GM13977 (cell line): ENCODE data around the gene GUCY1A2.

Source experiments
- DNase-seq: peaks from one replicate; pipeline ENCODE4 v3.0.0; 2012; ENCODE audit warnings: low spot score
- in situ Hi-C: fragments of 300-500 bp; cut with MboI; formaldehyde crosslinking; loops from one replicate; pipeline ENCODE4 v1.12.0; 2022; ENCODE audit warnings: low sequenced_read_pairs, low pct_unique_long_range_greater_than_20kb, mixed read lengths, inconsistent platforms; ENCODE audit not compliant: unreplicated experiment
- TF ChIP-seq, protein P1 (sequence below): IDR thresholded peaks from 2 replicates; pipeline ENCODE4 v1.5.1; 2012; ENCODE audit warnings: mild to moderate bottlenecking, control low read depth; ENCODE audit not compliant: insufficient read depth; ENCODE audit errors: extremely low read depth, missing control alignments

The GUCY1A2 gene

DNA sequence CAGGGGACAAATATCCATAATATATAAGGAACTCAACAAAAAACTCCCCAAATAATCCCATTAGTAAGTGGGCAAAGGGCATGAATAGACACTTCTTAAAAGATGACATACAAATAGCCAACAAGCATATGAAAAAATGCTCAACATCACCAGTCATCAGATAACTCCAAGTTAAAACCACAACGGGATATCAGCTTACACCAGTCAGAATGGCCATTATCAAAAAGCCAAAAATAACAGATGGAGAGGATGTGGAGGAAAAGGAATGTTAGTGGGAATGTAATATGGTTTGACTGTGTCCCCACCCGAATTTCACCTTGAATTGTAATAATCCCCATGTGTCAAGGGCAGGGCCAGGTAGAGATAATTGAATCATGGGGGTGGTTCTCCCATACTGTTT, 350.1 kb downstream of the GUCY1A2 start:
- TF ChIP-seq, protein P1, sequence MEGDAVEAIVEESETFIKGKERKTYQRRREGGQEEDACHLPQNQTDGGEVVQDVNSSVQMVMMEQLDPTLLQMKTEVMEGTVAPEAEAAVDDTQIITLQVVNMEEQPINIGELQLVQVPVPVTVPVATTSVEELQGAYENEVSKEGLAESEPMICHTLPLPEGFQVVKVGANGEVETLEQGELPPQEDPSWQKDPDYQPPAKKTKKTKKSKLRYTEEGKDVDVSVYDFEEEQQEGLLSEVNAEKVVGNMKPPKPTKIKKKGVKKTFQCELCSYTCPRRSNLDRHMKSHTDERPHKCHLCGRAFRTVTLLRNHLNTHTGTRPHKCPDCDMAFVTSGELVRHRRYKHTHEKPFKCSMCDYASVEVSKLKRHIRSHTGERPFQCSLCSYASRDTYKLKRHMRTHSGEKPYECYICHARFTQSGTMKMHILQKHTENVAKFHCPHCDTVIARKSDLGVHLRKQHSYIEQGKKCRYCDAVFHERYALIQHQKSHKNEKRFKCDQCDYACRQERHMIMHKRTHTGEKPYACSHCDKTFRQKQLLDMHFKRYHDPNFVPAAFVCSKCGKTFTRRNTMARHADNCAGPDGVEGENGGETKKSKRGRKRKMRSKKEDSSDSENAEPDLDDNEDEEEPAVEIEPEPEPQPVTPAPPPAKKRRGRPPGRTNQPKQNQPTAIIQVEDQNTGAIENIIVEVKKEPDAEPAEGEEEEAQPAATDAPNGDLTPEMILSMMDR = no peak
- DNase-seq = no peak
- in situ Hi-C loops = no loop called here

DNA sequence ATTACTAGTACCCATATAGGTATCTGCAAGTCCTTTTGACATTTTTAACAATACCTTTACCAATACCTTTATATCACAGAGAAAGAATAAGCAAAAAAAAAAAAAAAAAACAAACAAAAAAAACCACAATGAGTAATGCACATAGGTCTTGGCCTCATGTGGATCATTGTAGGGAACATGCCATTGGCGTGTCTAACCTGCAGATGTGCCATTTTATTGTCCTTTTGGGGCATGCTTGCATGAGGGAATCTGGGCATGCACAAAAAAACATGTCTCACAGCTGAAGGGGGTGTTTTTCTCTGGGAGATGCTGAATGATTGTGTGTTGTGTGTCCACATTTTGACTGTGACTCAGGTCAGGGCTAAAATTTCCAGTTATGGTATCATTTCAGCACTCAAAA, 361.6 kb downstream of the GUCY1A2 start:
- TF ChIP-seq, protein P1 = no peak
- in situ Hi-C loops = no loop called here
- no peak for DNase-seq

DNA sequence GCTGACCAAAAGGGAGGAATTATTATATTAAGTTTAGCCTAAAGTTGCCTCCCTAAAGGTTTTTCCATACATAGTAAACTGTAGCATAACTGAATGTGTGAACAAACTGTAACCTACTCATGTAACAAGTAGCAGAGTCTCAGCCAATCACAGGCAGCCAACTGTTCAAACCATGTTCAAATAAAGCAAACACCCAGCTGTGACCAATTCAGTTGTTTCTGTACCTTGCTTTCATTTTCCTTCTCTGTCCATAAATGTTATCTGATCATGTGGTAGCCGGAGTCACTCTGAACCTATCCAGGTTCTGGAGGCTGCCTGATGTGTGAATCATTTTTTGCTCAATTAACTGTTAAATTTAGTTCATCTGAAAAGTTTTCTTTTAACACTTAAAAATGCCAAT, 373.5 kb downstream of the GUCY1A2 start:
- no peak for DNase-seq
- TF ChIP-seq, protein P1 = no peak
- in situ Hi-C loops = no loop called here

DNA sequence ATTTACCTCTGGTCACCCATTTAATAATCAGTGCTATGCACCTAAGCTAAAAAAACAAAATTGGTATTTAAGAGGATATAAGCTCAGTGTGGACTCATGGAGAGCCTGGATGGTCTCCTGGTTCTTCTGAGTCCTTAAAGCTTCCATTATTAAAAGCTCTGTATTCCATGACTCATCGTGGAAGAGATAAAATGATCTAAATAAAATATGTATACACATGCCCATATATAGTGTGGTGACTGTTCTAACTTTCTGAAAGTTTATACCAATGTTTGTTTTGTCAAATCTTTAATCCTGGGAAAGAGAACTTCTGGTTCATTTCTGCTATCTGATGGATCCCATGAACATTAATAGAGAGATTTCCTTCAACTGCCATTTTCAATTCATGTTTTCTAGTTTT, 375.9 kb downstream of the GUCY1A2 start:
- no peak for DNase-seq
- in situ Hi-C loops = no loop called here
- TF ChIP-seq, protein P1 = no peak

DNA sequence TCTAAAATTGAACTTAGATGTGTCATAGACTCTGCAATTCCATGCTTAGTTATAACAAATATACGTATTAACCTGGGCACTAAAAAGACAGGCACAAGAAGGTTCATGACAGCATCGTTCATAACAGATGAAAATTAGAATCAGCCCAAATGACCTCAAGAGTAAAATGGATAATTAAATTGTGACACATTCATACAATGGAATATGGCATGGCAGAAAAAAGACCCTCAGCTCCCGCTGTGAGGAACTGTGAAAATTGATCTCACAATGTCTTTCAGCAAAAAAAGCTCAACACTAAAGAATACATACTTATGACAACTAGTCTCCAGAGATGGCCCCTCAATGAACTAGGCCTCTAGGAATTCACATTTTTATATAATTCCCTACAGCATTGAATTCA, 386.0 kb downstream of the GUCY1A2 start:
- TF ChIP-seq, protein P1 = no peak
- DNase-seq = no peak
- in situ Hi-C loops = no loop called here

DNA sequence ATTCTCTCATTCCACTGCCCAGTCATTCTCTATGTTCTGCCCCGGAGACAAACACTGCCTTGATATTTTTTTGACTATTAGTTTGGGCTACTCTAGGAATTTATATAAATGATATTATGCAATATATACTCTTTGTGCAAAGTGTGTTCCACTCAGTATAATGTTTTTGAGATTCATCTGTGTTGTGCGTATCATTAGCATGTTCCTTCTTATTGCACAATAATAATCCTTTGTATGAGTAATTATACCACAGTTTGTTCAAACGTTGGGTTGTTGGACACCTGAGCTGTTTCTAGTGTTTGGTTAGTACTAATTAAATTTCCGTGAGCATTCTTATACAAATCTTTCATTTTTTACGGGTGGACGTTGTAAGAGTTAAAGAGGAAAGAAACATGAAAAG, 390.6 kb downstream of the GUCY1A2 start:
- in situ Hi-C loops = no loop called here
- TF ChIP-seq, protein P1 = no peak
- no peak for DNase-seq

DNA sequence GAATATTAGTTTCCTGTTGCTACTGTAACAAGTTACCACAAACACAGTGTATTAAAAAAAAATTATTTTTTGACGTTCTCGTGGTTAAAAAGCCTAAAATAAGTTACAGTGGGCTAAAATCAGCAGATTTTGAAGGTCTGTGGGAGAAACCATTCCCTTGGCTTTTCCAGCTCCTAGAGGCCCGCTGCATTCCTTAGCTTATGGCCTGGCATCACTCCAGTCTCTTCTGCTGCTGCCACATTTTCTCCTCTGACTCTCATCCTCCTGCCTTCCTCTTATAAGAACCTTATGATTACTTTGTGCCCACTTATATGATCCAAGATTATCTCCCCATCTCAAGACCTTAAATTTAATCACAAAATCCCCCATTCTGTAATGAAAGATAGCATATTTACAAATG, 392.7 kb downstream of the GUCY1A2 start:
- TF ChIP-seq, protein P1 = no peak
- no peak for DNase-seq
- in situ Hi-C loops = no loop called here
